CD4-positive, alpha-beta T cell (primary cell): ENCODE measurements around the gene ZSCAN5B. TPM values are rescaled to one million over a fixed set of nuclear protein-coding genes. Genes with fewer than 3 reads are reported as not detected.
"Not testable (repeated sequence)": the region's sequence is repeated elsewhere in the genome, so short reads cannot be mapped to it uniquely, and the experiment has no call there.

Experiments
- ATAC-seq: fragments of 200-7000 bp; cut with Tn5 transposase; one replicate; pipeline ENCODE4 v1.10.0; 2022; ENCODE audit warnings: mild to moderate bottlenecking; ENCODE audit not compliant: poor library complexity
- CTCF ChIA-PET: fragments of 350-600 bp; sonication (Branson Sonifier 250); formaldehyde crosslinking; loops from one replicate; lab custom pipeline; 2021; ENCODE audit warnings: antibody characterized with exemption, inconsistent platforms; lab: Charles Lee
- POLR2A ChIA-PET: fragments of 350-600 bp; sonication (Branson Sonifier 250); formaldehyde crosslinking; loops from one replicate; lab custom pipeline; 2021; ENCODE audit warnings: antibody characterized with exemption, inconsistent platforms; lab: Charles Lee
- DNase-seq, 14 experiments: peaks; one replicate each; pipeline ENCODE4 v3.0.0-alpha.2; 2013 to 2020; ENCODE audit warnings: mixed read lengths in 2 of 14
- H3K27ac ChIP-seq, 2 donors: one replicate each; pipeline versions ENCODE4 v1.5.1 to v1.7.0; 2013; ENCODE audit warnings: low read length in 2 of 2, low read depth in 1 of 2, mild to moderate bottlenecking in 1 of 2
- H3K27me3 ChIP-seq, 2 experiments: 1 replicate in 1 of 2; 2 replicates in 1 of 2; pipeline versions ENCODE4 v1.6.1 to v1.7.0; 2013; ENCODE audit warnings: low read length in 2 of 2, control low read depth in 1 of 2, mild to moderate bottlenecking in 1 of 2, moderate library complexity in 1 of 2; ENCODE audit not compliant: insufficient read depth in 2 of 2, control insufficient read depth in 1 of 2
- H3K36me3 ChIP-seq: one replicate; pipeline ENCODE4 v1.6.1; 2013; ENCODE audit warnings: low read length, control low read depth; ENCODE audit not compliant: insufficient read depth
- H3K4me1 ChIP-seq: one replicate; pipeline ENCODE4 v1.6.1; 2013; ENCODE audit warnings: low read length, control low read depth; ENCODE audit not compliant: insufficient read depth
- H3K4me3 ChIP-seq: one replicate; pipeline ENCODE4 v1.5.1; 2013; ENCODE audit warnings: mild to moderate bottlenecking, low read length, moderate library complexity
- H3K9me3 ChIP-seq, 2 experiments: 1 replicate in 1 of 2; 2 replicates in 1 of 2; pipeline versions ENCODE4 v1.6.1 to v1.7.0; 2013; ENCODE audit warnings: low read length in 2 of 2, mild to moderate bottlenecking in 2 of 2, control low read depth in 1 of 2, moderate library complexity in 1 of 2; ENCODE audit not compliant: control insufficient read depth in 1 of 2, insufficient read depth in 1 of 2
- H3K27ac Mint-ChIP-seq: one replicate; pipeline ENCODE4 v1.8.0; 2020; ENCODE audit warnings: mixed read lengths
- H3K27me3 Mint-ChIP-seq: one replicate; pipeline ENCODE4 v1.8.0; 2021; ENCODE audit warnings: mixed read lengths
- H3K36me3 Mint-ChIP-seq: one replicate; pipeline ENCODE4 v1.8.0; 2021; ENCODE audit warnings: low read depth, mixed read lengths
- H3K4me1 Mint-ChIP-seq: one replicate; pipeline ENCODE4 v1.8.0; 2021; ENCODE audit warnings: low read depth, mixed read lengths
- H3K4me3 Mint-ChIP-seq: one replicate; pipeline ENCODE4 v1.8.0; 2020; ENCODE audit warnings: mild to moderate bottlenecking, mixed read lengths
- H3K9me3 Mint-ChIP-seq: one replicate; pipeline ENCODE4 v1.8.0; 2020; ENCODE audit warnings: mixed read lengths
- intact Hi-C, 2 experiments: fragments of 100-400 bp; cut with DNase I in 1 of 2; cut with micrococcal nuclease in 1 of 2; formaldehyde crosslinking; loops; one replicate each; pipeline versions ENCODE4 v1.15.1 to v1.9.0; 2023 to 2025; cut with DNase I, micrococcal nuclease
- total RNA-seq, 174 experiments: library from RNA in 2 of 174; stranded (reverse) in 2 of 174; gene quantifications; one replicate each; pipeline ENCODE4 v1.2.3 and lab custom pipeline; 2021 to 2026
- TF ChIP-seq, protein P1 (sequence below): fragments of 200-600 bp; IDR thresholded peaks from one replicate; pipeline ENCODE4 v1.8.0; 2022; ENCODE audit warnings: antibody characterized with exemption, mild to moderate bottlenecking

Gene ZSCAN5B
- total RNA-seq, 2 experiments from 2014 or later = not detected

- Histone ChIP-seq H3K9me3 (no peaks in the 10 kb centered on the region), H3K27ac (no peak overlapping the region), H3K36me3 (no peaks in the 10 kb centered on the region), H3K27me3 (peaks cover 0 to 4% of the 10 kb centered on the region in 2 experiments), H3K4me1 (no peaks in the 10 kb centered on the region), H3K4me3 (no peak overlapping the region)
- intact Hi-C loops = no loop called here
- TF ChIP-seq, protein P1, sequence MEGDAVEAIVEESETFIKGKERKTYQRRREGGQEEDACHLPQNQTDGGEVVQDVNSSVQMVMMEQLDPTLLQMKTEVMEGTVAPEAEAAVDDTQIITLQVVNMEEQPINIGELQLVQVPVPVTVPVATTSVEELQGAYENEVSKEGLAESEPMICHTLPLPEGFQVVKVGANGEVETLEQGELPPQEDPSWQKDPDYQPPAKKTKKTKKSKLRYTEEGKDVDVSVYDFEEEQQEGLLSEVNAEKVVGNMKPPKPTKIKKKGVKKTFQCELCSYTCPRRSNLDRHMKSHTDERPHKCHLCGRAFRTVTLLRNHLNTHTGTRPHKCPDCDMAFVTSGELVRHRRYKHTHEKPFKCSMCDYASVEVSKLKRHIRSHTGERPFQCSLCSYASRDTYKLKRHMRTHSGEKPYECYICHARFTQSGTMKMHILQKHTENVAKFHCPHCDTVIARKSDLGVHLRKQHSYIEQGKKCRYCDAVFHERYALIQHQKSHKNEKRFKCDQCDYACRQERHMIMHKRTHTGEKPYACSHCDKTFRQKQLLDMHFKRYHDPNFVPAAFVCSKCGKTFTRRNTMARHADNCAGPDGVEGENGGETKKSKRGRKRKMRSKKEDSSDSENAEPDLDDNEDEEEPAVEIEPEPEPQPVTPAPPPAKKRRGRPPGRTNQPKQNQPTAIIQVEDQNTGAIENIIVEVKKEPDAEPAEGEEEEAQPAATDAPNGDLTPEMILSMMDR = no peak
- no peaks in the 10 kb centered on the region for H3K9me3 Mint-ChIP-seq
- POLR2A ChIA-PET = no interaction called here
- no peak overlapping the region for H3K4me3 Mint-ChIP-seq
- no peak for ATAC-seq
- H3K27me3 Mint-ChIP-seq = peaks cover 12% of the 10 kb centered on the region
- no peak overlapping the region for H3K27ac Mint-ChIP-seq
- CTCF ChIA-PET = no interaction called here
- no peaks in the 10 kb centered on the region for H3K4me1 Mint-ChIP-seq
- no peak for DNase-seq
- H3K36me3 Mint-ChIP-seq = peaks cover 30% of the 10 kb centered on the region
Observed at GRCh38 chr19:56222901-56223300, 25.3 kb upstream of the ZSCAN5B start.

DNA sequence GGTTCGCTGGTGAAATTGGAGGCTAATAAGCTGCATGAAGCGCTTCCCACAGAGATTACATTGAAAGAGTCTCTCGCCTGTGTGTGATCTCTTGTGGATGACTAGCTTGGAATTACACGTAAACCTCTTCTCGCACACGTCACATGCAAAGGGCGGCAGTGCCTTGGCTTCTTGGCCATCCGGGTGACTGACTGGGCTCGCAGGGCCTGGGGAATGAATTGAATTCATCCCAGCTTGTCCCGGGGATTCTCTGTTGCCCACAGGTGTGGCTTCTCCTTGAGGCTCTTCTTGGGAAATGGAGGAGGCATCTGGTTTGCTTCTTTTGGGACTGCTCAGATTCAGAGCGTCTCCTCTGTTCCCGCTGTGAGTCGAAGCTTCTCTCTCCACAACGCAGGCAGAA lies 24.3 kb upstream of the ZSCAN5B start:
- DNase-seq = no peak
- Histone ChIP-seq H3K27me3 (peaks cover 3 to 9% of the 10 kb centered on the region in 2 experiments), H3K27ac (no peak overlapping the region), H3K9me3 (no peaks in the 10 kb centered on the region), H3K36me3 (no peaks in the 10 kb centered on the region), H3K4me3 (no peak overlapping the region), H3K4me1 (peaks cover 4% of the 10 kb centered on the region)
- ATAC-seq = no peak
- no peak overlapping the region for H3K27ac Mint-ChIP-seq
- ChIA-PET POLR2A (no interaction called here), CTCF (no interaction called here)
- peaks cover 17% of the 10 kb centered on the region for H3K27me3 Mint-ChIP-seq
- no peaks in the 10 kb centered on the region for H3K4me1 Mint-ChIP-seq
- H3K4me3 Mint-ChIP-seq = no peak overlapping the region
- H3K9me3 Mint-ChIP-seq = no peaks in the 10 kb centered on the region
- peaks cover 30% of the 10 kb centered on the region for H3K36me3 Mint-ChIP-seq
- intact Hi-C loops = no loop called here
- TF ChIP-seq, protein P1 = no peak

DNA sequence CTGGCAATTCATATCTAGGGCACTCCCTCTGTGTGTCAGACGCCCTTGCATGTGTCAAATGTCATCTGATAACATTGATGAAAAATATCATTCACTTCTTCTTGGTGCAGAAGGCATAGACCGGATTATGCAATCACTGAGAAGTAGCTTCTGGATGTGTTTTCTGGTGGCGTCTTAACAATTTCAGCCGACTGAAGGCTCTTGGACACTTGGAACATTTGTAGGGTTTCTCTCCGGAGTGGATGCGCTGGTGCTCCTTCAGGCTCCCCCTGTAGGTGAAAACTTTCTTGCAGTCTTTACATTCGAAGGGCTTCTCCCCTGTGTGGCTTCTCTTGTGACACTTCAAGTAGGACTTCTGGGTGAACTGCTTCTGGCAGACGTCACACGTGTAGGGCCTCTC lies 23.9 kb upstream of the ZSCAN5B start:
- H3K4me1 ChIP-seq, POLR2A ChIA-PET, H3K27ac ChIP-seq, CTCF ChIA-PET, H3K9me3 ChIP-seq, H3K4me3 ChIP-seq, ATAC-seq, DNase-seq, H3K36me3 ChIP-seq, intact Hi-C loops, H3K27me3 ChIP-seq, H3K4me3 Mint-ChIP-seq, H3K4me1 Mint-ChIP-seq, H3K9me3 Mint-ChIP-seq, H3K27ac Mint-ChIP-seq: not testable (repeated sequence)
- Mint-ChIP-seq H3K27me3 (peaks cover 19% of the 10 kb centered on the region), H3K36me3 (peaks cover 30% of the 10 kb centered on the region)

DNA sequence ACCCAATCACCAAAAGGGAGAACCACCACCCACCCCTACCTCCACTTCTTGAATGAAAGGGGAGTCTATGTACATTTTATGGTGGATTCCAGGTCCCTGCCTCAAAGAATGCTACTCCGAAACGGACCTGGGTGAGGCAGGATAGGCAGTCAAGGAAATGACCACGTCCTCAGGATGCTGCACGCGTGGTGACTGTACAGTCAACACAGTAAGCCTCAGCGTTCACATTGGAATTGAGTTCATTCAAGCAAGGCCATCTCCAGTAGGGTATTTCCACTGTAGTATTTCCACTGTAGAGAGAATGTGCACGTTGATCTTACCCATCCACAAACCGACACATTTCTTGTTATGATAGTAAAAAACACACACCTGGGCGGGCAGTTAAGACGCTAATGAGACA lies 21.4 kb upstream of the ZSCAN5B start:
- Mint-ChIP-seq H3K36me3 (peaks cover 27% of the 10 kb centered on the region), H3K4me3 (no peak overlapping the region), H3K4me1 (no peaks in the 10 kb centered on the region), H3K27me3 (peaks cover 42% of the 10 kb centered on the region), H3K9me3 (no peaks in the 10 kb centered on the region), H3K27ac (no peak overlapping the region)
- CTCF ChIA-PET = no interaction called here
- H3K4me3 ChIP-seq = no peak overlapping the region
- TF ChIP-seq, protein P1 = no peak
- peaks cover 0 to 4% of the 10 kb centered on the region in 2 experiments for H3K9me3 ChIP-seq
- intact Hi-C loops = no loop called here
- no peaks in the 10 kb centered on the region for H3K36me3 ChIP-seq
- no peak overlapping the region for H3K27ac ChIP-seq
- H3K27me3 ChIP-seq = peaks cover 7 to 9% of the 10 kb centered on the region in 2 experiments
- DNase-seq (no peak), ATAC-seq (no peak)
- peaks cover 4% of the 10 kb centered on the region for H3K4me1 ChIP-seq
- POLR2A ChIA-PET = no interaction called here
